ENCODE measurements around the gene LIMS3. TPM values are rescaled to one million over a fixed set of nuclear protein-coding genes. Genes with fewer than 3 reads are reported as not detected.
"Not testable (repeated sequence)": the region's sequence is repeated elsewhere in the genome, so short reads cannot be mapped to it uniquely, and the experiment has no call there.

Gene LIMS3
- polyA plus RNA-seq, 3 donors = 0.53 to 6.0 (median 5.7) TPM

GRCh38 chr2:109888414-109888813 is 10.1 kb upstream of the LIMS3 start:
- intact Hi-C loops (cut with micrococcal nuclease); H3K4me2 ChIP-seq (replicated peaks; ENCODE audit: extremely low read depth, low read length, poor library complexity, severe bottlenecking); H3K4me1 Mint-ChIP-seq; H3K79me2 ChIP-seq (ENCODE audit: insufficient read depth, low read length); H3K27me3 ChIP-seq (ENCODE audit: control insufficient read depth in 2 of 2, insufficient read depth in 2 of 2, low read length in 2 of 2); H3K4me1 ChIP-seq (ENCODE audit: control insufficient read depth in 1 of 2, insufficient read depth in 2 of 2, low read length in 2 of 2); H3K27ac ChIP-seq (ENCODE audit: low read depth in 1 of 2, low read length in 2 of 2); H3K9me3 Mint-ChIP-seq; H3K27me3 Mint-ChIP-seq (ENCODE audit: low read depth in 3 of 3); H3K9me3 ChIP-seq (replicated peaks in 1 of 2; ENCODE audit: control insufficient read depth in 1 of 2, insufficient read depth in 1 of 2, low read length in 2 of 2); H3K36me3 ChIP-seq (replicated peaks in 1 of 2; ENCODE audit: control insufficient read depth in 1 of 2, insufficient read depth in 2 of 2, low read length in 2 of 2); H2AFZ ChIP-seq (ENCODE audit: insufficient read depth, low read depth, low read length, poor library complexity, severe bottlenecking); H4K20me1 ChIP-seq (ENCODE audit: insufficient read depth, low read length); H3K4me3 Mint-ChIP-seq; H3K4me3 ChIP-seq (replicated peaks in 1 of 3; ENCODE audit: low read depth in 2 of 3, low read length in 3 of 3); H3K9ac ChIP-seq (ENCODE audit: insufficient read depth, low read length, poor library complexity, severe bottlenecking); H3K36me3 Mint-ChIP-seq; DNase-seq; H3K27ac Mint-ChIP-seq: not testable (repeated sequence)
- WGBS (ENCODE audit: insufficient coverage) = no CpG with 5 or more reads among the region's 4 CpGs

- H4K20me1 ChIP-seq (ENCODE audit: insufficient read depth, low read length); H3K36me3 Mint-ChIP-seq; H3K36me3 ChIP-seq (replicated peaks in 1 of 2; ENCODE audit: control insufficient read depth in 1 of 2, insufficient read depth in 2 of 2, low read length in 2 of 2); DNase-seq; H3K4me2 ChIP-seq (replicated peaks; ENCODE audit: extremely low read depth, low read length, poor library complexity, severe bottlenecking); H3K4me1 ChIP-seq (ENCODE audit: control insufficient read depth in 1 of 2, insufficient read depth in 2 of 2, low read length in 2 of 2); H3K9me3 ChIP-seq (replicated peaks in 1 of 2; ENCODE audit: control insufficient read depth in 1 of 2, insufficient read depth in 1 of 2, low read length in 2 of 2); H3K9ac ChIP-seq (ENCODE audit: insufficient read depth, low read length, poor library complexity, severe bottlenecking); H3K79me2 ChIP-seq (ENCODE audit: insufficient read depth, low read length); H3K27me3 Mint-ChIP-seq (ENCODE audit: low read depth in 3 of 3); H3K4me1 Mint-ChIP-seq; H3K4me3 ChIP-seq (replicated peaks in 1 of 3; ENCODE audit: low read depth in 2 of 3, low read length in 3 of 3); H3K27ac ChIP-seq (ENCODE audit: low read depth in 1 of 2, low read length in 2 of 2); H3K9me3 Mint-ChIP-seq; H3K27ac Mint-ChIP-seq; H3K27me3 ChIP-seq (ENCODE audit: control insufficient read depth in 2 of 2, insufficient read depth in 2 of 2, low read length in 2 of 2); intact Hi-C loops (cut with micrococcal nuclease); H2AFZ ChIP-seq (ENCODE audit: insufficient read depth, low read depth, low read length, poor library complexity, severe bottlenecking); H3K4me3 Mint-ChIP-seq: not testable (repeated sequence)
- WGBS (ENCODE audit: insufficient coverage) = no CpG with 5 or more reads among the region's 4 CpGs
Measured at GRCh38 chr2:109889909-109890308, 8.6 kb upstream of the LIMS3 start.

GRCh38 chr2:109891024-109891423 is 7.5 kb upstream of the LIMS3 start:
- H3K27me3 ChIP-seq (ENCODE audit: control insufficient read depth in 2 of 2, insufficient read depth in 2 of 2, low read length in 2 of 2); H3K4me1 Mint-ChIP-seq; H3K4me3 ChIP-seq (replicated peaks in 1 of 3; ENCODE audit: low read depth in 2 of 3, low read length in 3 of 3); H3K9me3 Mint-ChIP-seq; H3K4me2 ChIP-seq (replicated peaks; ENCODE audit: extremely low read depth, low read length, poor library complexity, severe bottlenecking); H2AFZ ChIP-seq (ENCODE audit: insufficient read depth, low read depth, low read length, poor library complexity, severe bottlenecking); H3K4me3 Mint-ChIP-seq; H3K9ac ChIP-seq (ENCODE audit: insufficient read depth, low read length, poor library complexity, severe bottlenecking); H3K27ac ChIP-seq (ENCODE audit: low read depth in 1 of 2, low read length in 2 of 2); intact Hi-C loops (cut with micrococcal nuclease); H3K36me3 Mint-ChIP-seq; H3K27ac Mint-ChIP-seq; H4K20me1 ChIP-seq (ENCODE audit: insufficient read depth, low read length); H3K4me1 ChIP-seq (ENCODE audit: control insufficient read depth in 1 of 2, insufficient read depth in 2 of 2, low read length in 2 of 2); H3K27me3 Mint-ChIP-seq (ENCODE audit: low read depth in 3 of 3); DNase-seq; H3K9me3 ChIP-seq (replicated peaks in 1 of 2; ENCODE audit: control insufficient read depth in 1 of 2, insufficient read depth in 1 of 2, low read length in 2 of 2); H3K36me3 ChIP-seq (replicated peaks in 1 of 2; ENCODE audit: control insufficient read depth in 1 of 2, insufficient read depth in 2 of 2, low read length in 2 of 2); H3K79me2 ChIP-seq (ENCODE audit: insufficient read depth, low read length): not testable (repeated sequence)
- WGBS (ENCODE audit: insufficient coverage) = no CpG with 5 or more reads among the region's 4 CpGs

GRCh38 chr2:109893736-109894135 is 4.8 kb upstream of the LIMS3 start:
- intact Hi-C loops (cut with micrococcal nuclease); H3K27me3 ChIP-seq (ENCODE audit: control insufficient read depth in 2 of 2, insufficient read depth in 2 of 2, low read length in 2 of 2); H3K4me1 Mint-ChIP-seq; H3K27ac Mint-ChIP-seq; H3K79me2 ChIP-seq (ENCODE audit: insufficient read depth, low read length); H3K36me3 ChIP-seq (replicated peaks in 1 of 2; ENCODE audit: control insufficient read depth in 1 of 2, insufficient read depth in 2 of 2, low read length in 2 of 2); H3K27me3 Mint-ChIP-seq (ENCODE audit: low read depth in 3 of 3); H3K9ac ChIP-seq (ENCODE audit: insufficient read depth, low read length, poor library complexity, severe bottlenecking); H3K27ac ChIP-seq (ENCODE audit: low read depth in 1 of 2, low read length in 2 of 2); H3K4me1 ChIP-seq (ENCODE audit: control insufficient read depth in 1 of 2, insufficient read depth in 2 of 2, low read length in 2 of 2); H3K9me3 Mint-ChIP-seq; H3K36me3 Mint-ChIP-seq; H3K9me3 ChIP-seq (replicated peaks in 1 of 2; ENCODE audit: control insufficient read depth in 1 of 2, insufficient read depth in 1 of 2, low read length in 2 of 2); H4K20me1 ChIP-seq (ENCODE audit: insufficient read depth, low read length); H3K4me2 ChIP-seq (replicated peaks; ENCODE audit: extremely low read depth, low read length, poor library complexity, severe bottlenecking); H3K4me3 Mint-ChIP-seq; H3K4me3 ChIP-seq (replicated peaks in 1 of 3; ENCODE audit: low read depth in 2 of 3, low read length in 3 of 3); H2AFZ ChIP-seq (ENCODE audit: insufficient read depth, low read depth, low read length, poor library complexity, severe bottlenecking); DNase-seq: not testable (repeated sequence)
- no CpG with 5 or more reads among the region's 7 CpGs for WGBS (ENCODE audit: insufficient coverage)

Measured in CD14-positive monocyte (primary cell).